Activated naive CD8-positive, alpha-beta T cell treated with anti-CD3 and anti-CD28 coated beads for 36 hours (primary cell): ENCODE data around the gene DEGS2. TPM values are rescaled to one million over a fixed set of nuclear protein-coding genes. Genes with fewer than 3 reads are reported as not detected.
"Not testable (repeated sequence)": the region's sequence is repeated elsewhere in the genome, so short reads cannot be mapped to it uniquely, and the experiment has no call there.

Source experiments
- DNase-seq: peaks from one replicate; pipeline ENCODE4 v3.0.0; 2021
- H3K27ac Mint-ChIP-seq: one replicate; pipeline ENCODE4 v1.8.0; 2022; ENCODE audit warnings: mild to moderate bottlenecking, moderate library complexity, mixed read lengths
- H3K27me3 Mint-ChIP-seq: one replicate; pipeline ENCODE4 v1.8.0; 2022; ENCODE audit warnings: mild to moderate bottlenecking, mixed read lengths
- H3K36me3 Mint-ChIP-seq: one replicate; pipeline ENCODE4 v1.8.0; 2021; ENCODE audit warnings: mild to moderate bottlenecking, mixed read lengths
- H3K4me1 Mint-ChIP-seq: one replicate; pipeline ENCODE4 v1.8.0; 2021; ENCODE audit warnings: mixed read lengths
- H3K4me3 Mint-ChIP-seq: one replicate; pipeline ENCODE4 v1.8.0; 2022; ENCODE audit warnings: mild to moderate bottlenecking, moderate library complexity, mixed read lengths
- H3K9me3 Mint-ChIP-seq: one replicate; pipeline ENCODE4 v1.8.0; 2022; ENCODE audit warnings: mixed read lengths
- total RNA-seq, 2 experiments: library from RNA; stranded (reverse); gene quantifications; one replicate each; pipeline ENCODE4 v1.2.3, GENCODE V29; 2021

DEGS2 gene
- total RNA-seq, 2 experiments from 2014 or later: 1.6 to 1.8 TPM

DNA sequence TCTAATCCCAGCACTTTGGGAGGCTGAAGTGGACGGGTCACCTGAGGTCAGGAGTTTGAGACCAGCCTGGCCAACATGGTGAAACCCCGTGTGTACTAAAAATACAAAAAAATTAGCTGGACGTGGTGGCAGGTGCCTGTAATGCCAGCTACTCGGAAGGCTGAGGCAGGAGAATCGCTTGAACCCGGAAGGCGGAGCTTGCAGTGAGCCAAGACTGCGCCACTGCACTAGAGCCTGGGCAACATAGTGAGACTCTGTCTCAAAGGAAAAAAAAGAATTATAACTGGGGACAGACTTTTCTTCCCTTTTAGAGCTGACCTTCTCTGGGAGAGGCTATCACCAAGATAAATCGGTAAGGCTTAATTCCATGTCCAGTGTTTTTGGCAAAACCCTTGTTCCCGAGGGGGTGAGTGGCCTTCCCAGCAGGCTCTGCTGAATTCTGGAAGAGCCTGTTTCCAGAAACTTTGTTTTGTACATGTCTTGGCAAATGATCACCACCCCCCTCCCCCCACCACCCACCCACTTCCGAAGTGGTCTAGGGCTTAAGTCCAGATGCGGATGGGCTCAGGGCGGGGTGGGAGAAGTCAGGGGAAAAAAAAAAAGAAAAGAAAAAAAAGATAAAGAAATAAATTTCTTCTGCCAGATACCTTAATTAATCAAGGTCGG lies 32.3 kb upstream of the DEGS2 start:
- peak overlapping the region; percentile 77 for H3K4me3 Mint-ChIP-seq
- peaks cover 10% of the 10 kb centered on the region for H3K4me1 Mint-ChIP-seq
- DNase-seq: no peak
- no peaks in the 10 kb centered on the region for H3K27me3 Mint-ChIP-seq
- no peaks in the 10 kb centered on the region for H3K36me3 Mint-ChIP-seq
- H3K9me3 Mint-ChIP-seq: no peaks in the 10 kb centered on the region
- peak overlapping the region; percentile 85 for H3K27ac Mint-ChIP-seq

GRCh38 chr14:100190126-100190525 lies 30.7 kb upstream of the DEGS2 start:
- H3K4me1 Mint-ChIP-seq: peaks cover 12% of the 10 kb centered on the region
- H3K36me3 Mint-ChIP-seq: no peaks in the 10 kb centered on the region
- no peaks in the 10 kb centered on the region for H3K27me3 Mint-ChIP-seq
- no peaks in the 10 kb centered on the region for H3K9me3 Mint-ChIP-seq
- no peak overlapping the region for H3K4me3 Mint-ChIP-seq
- H3K27ac Mint-ChIP-seq: no peak overlapping the region
- no peak for DNase-seq

GRCh38 chr14:100188392-100189030 lies 29.1 kb upstream of the DEGS2 start:
- no peak for DNase-seq
- peaks cover 9% of the 10 kb centered on the region for H3K4me1 Mint-ChIP-seq
- H3K36me3 Mint-ChIP-seq: no peaks in the 10 kb centered on the region
- no peak overlapping the region for H3K4me3 Mint-ChIP-seq
- no peaks in the 10 kb centered on the region for H3K27me3 Mint-ChIP-seq
- H3K27ac Mint-ChIP-seq: no peak overlapping the region
- no peaks in the 10 kb centered on the region for H3K9me3 Mint-ChIP-seq

DNA sequence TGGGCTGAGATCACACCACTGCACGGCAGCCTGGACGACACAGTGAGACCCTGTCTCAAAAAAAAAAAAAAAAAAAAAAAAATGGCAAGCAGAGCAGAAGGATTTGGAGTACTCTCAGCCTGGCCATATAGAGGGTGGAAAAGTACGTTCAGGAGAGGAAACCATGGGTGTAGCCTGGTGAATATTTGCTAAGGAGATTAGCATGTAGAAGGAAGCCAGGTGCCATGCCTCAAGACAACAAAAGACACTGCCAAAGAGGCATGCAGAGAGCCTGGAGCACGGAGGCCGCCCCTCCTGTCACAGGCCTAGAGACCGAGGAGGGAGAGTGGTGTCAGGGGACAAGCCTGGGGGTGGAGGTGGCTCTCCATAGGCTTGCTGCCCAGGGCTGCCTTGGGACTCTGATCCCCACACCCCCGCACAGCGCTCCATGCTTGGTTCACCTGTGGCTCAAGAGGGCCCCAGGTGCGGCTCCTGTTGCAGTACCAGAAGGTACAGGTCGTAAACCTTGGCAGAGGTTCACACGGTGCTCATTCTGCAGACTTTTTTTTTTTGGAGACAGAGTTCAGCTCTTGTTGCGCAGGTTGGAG lies 27.9 kb upstream of the DEGS2 start:
- Mint-ChIP-seq H3K4me3 (no peak overlapping the region), H3K27me3 (no peaks in the 10 kb centered on the region), H3K36me3 (no peaks in the 10 kb centered on the region), H3K27ac (no peak overlapping the region), H3K9me3 (no peaks in the 10 kb centered on the region), H3K4me1 (peaks cover 4% of the 10 kb centered on the region)
- no peak for DNase-seq

DNA sequence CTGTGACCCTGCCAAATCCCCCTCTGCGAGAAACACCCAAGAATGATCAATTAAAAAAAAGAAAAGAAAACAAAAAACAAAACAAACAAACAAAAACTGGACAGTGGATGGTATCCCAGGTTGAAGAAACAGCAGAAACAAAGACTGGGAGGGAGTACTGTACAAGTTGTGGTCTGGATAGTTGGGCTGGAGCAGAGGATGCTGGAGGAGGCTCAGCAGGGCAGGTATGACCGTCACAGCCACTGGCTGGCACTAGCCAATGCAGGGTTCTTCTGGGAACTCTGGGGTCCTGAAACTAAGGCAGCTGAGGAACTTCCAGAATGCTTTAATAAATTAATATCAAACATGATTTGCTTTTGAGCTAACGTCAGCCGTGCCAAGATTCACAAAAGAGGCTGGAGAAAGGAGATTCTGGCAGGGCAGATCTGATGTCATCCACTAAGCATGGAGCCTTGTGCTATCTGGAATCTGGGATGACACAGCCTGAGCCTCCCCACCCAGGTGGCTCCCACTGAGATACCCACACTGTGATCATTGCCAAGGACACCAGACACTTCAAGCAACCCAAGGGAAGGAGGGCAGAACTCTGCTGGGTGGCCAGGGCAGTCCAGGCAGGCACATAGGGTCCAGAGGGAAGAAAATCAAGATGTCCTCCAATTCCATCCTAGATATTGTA lies 22.6 kb upstream of the DEGS2 start:
- H3K4me1 Mint-ChIP-seq, DNase-seq, H3K36me3 Mint-ChIP-seq, H3K27me3 Mint-ChIP-seq, H3K27ac Mint-ChIP-seq, H3K9me3 Mint-ChIP-seq, H3K4me3 Mint-ChIP-seq: not testable (repeated sequence)

DNA sequence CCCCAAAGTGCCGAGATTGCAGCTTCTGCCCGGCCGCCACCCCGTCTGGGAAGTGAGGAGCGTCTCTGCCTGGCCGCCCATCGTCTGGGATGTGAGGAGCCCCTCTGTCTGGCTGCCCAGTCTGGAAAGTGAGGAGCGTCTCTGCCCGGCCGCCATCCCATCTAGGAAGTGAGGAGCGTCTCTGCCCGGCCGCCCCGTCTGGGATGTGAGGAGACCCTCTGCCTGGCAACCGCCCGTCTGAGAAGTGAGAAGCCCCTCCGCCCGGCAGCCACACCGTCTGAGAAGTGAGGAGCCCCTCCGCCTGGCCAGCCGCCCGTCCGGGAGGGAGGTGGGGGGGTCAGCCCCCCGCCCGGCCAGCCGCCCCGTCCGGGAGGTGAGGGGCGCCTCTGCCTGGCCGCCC lies 21.2 kb upstream of the DEGS2 start:
- not testable (repeated sequence) for DNase-seq, H3K4me3 Mint-ChIP-seq, H3K4me1 Mint-ChIP-seq, H3K27me3 Mint-ChIP-seq, H3K27ac Mint-ChIP-seq, H3K9me3 Mint-ChIP-seq, H3K36me3 Mint-ChIP-seq

DNA sequence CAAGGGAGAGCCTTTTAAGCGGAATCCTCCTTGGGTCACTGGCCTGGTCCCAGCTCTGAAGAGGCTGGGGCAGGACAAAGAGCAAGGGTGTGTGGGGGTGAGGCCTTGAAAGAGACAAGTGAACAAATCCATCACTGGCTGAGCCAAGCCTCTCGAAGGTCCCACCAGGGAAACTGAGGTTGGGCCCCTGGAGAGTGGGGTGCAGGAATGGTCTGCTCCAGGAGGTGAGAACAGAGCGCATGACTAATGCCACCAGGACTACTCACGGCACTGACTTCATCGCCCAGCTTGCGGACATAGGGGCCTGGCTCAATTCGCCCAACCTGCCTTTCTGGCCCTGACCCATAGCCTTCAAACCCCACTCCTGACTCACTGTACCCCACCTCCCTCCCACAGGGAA lies 19.2 kb upstream of the DEGS2 start:
- Mint-ChIP-seq H3K27me3 (no peaks in the 10 kb centered on the region), H3K9me3 (no peaks in the 10 kb centered on the region), H3K4me1 (no peaks in the 10 kb centered on the region), H3K4me3 (no peak overlapping the region), H3K27ac (no peak overlapping the region), H3K36me3 (no peaks in the 10 kb centered on the region)
- no peak for DNase-seq

GRCh38 chr14:100176811-100177327 lies 17.4 kb upstream of the DEGS2 start:
- H3K9me3 Mint-ChIP-seq: no peaks in the 10 kb centered on the region
- no peak overlapping the region for H3K4me3 Mint-ChIP-seq
- no peak for DNase-seq
- no peaks in the 10 kb centered on the region for H3K27me3 Mint-ChIP-seq
- no peaks in the 10 kb centered on the region for H3K36me3 Mint-ChIP-seq
- no peaks in the 10 kb centered on the region for H3K4me1 Mint-ChIP-seq
- no peak overlapping the region for H3K27ac Mint-ChIP-seq

DNA sequence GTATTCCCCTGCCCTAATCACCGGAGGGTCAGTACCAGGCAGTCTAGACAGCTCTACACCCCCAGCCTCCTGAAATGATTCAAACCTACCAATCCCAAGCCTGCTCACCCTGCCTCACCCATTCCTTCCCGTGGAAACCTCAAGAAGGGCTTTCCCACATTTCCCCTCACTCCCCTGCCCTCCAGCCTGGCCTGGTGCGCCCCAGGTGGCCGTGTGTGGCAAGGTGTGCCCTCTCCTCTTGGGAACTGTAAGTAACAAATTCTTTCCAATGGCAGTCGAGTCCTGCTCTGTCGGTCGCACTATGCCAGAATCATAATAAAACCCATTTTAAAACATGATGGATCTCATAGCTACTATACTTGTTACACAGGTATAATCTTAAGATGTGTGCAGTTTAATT lies 13.9 kb upstream of the DEGS2 start:
- Mint-ChIP-seq H3K4me3 (no peak overlapping the region), H3K4me1 (peaks cover 2% of the 10 kb centered on the region), H3K36me3 (no peaks in the 10 kb centered on the region), H3K9me3 (no peaks in the 10 kb centered on the region), H3K27ac (no peak overlapping the region), H3K27me3 (no peaks in the 10 kb centered on the region)
- DNase-seq: no peak

- Mint-ChIP-seq H3K27me3 (no peaks in the 10 kb centered on the region), H3K4me1 (peaks cover 2% of the 10 kb centered on the region), H3K36me3 (no peaks in the 10 kb centered on the region), H3K9me3 (no peaks in the 10 kb centered on the region), H3K4me3 (no peak overlapping the region), H3K27ac (no peak overlapping the region)
- DNase-seq: no peak
Observed at GRCh38 chr14:100172811-100173210, 13.4 kb upstream of the DEGS2 start.

DNA sequence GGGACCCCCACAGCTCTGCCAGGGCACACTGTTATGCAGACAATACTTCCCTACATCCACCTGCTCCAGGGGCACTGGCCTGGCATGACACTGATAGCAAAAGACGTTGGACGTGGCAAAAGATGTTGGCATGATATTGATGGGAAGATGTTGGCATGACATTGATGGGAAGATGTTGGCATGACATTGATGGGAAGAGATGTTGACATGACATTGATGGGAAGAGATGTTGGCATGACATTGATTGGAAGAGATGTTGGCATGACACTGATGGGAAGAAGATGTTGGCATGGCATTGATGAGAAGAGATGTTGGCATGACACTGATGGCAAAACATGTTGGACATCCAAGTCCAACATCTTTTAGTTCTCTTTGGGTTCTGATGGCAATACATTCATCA lies 11.4 kb upstream of the DEGS2 start:
- Mint-ChIP-seq H3K27ac (no peak overlapping the region), H3K4me3 (no peak overlapping the region), H3K4me1 (peaks cover 7% of the 10 kb centered on the region), H3K27me3 (peaks cover 8% of the 10 kb centered on the region), H3K36me3 (no peaks in the 10 kb centered on the region), H3K9me3 (no peaks in the 10 kb centered on the region)
- DNase-seq: no peak

- Mint-ChIP-seq H3K27me3 (peaks cover 8% of the 10 kb centered on the region), H3K4me1 (peaks cover 7% of the 10 kb centered on the region), H3K4me3 (no peak overlapping the region), H3K36me3 (no peaks in the 10 kb centered on the region), H3K27ac (no peak overlapping the region), H3K9me3 (no peaks in the 10 kb centered on the region)
- no peak for DNase-seq
Observed at GRCh38 chr14:100168506-100168905, 9.1 kb upstream of the DEGS2 start.

- Mint-ChIP-seq H3K9me3 (no peaks in the 10 kb centered on the region), H3K4me3 (peak overlapping the region; percentile 83), H3K36me3 (no peaks in the 10 kb centered on the region), H3K27ac (no peak overlapping the region), H3K27me3 (peaks cover 11% of the 10 kb centered on the region), H3K4me1 (peaks cover 7% of the 10 kb centered on the region)
- DNase-seq: no peak
Observed at GRCh38 chr14:100165831-100166440, 6.5 kb upstream of the DEGS2 start.

GRCh38 chr14:100165376-100165775 lies 5.9 kb upstream of the DEGS2 start:
- Mint-ChIP-seq H3K27ac (no peak overlapping the region), H3K27me3 (peaks cover 11% of the 10 kb centered on the region), H3K36me3 (no peaks in the 10 kb centered on the region), H3K9me3 (no peaks in the 10 kb centered on the region), H3K4me3 (peak overlapping the region; percentile 3), H3K4me1 (peaks cover 7% of the 10 kb centered on the region)
- DNase-seq: no peak

GRCh38 chr14:100160534-100160916 lies 1.1 kb upstream of the DEGS2 start:
- peaks cover 26% of the 10 kb centered on the region for H3K27me3 Mint-ChIP-seq
- no peak overlapping the region for H3K27ac Mint-ChIP-seq
- no peak for DNase-seq
- no peaks in the 10 kb centered on the region for H3K9me3 Mint-ChIP-seq
- H3K4me3 Mint-ChIP-seq: no peak overlapping the region
- peaks cover 3% of the 10 kb centered on the region for H3K4me1 Mint-ChIP-seq
- no peaks in the 10 kb centered on the region for H3K36me3 Mint-ChIP-seq
